Panc1 (cell line): Measurements from ENCODE around the gene FLRT1.

Source experiments
- POLR2AphosphoS5 ChIP-seq: IDR thresholded peaks from 2 replicates; pipeline ENCODE4 v1.6.1; 2012; ENCODE audit warnings: mild to moderate bottlenecking, low read depth, low read length, moderate library complexity
- SIN3A ChIP-seq: IDR thresholded peaks from 2 replicates; pipeline ENCODE4 v1.6.1; 2012; ENCODE audit warnings: low read depth, mild to moderate bottlenecking, low read length, moderate library complexity, borderline replicate concordance; ENCODE audit not compliant: insufficient read depth
- TCF7L2 ChIP-seq: IDR thresholded peaks from 2 replicates; pipeline ENCODE4 v1.6.1; 2011; ENCODE audit warnings: mild to moderate bottlenecking, low read depth, low read length, inconsistent platforms
- TF ChIP-seq, protein P1 (sequence below): fragments of 450-650 bp; IDR thresholded peaks from 2 replicates; pipeline ENCODE4 v1.5.1; 2017; ENCODE audit warnings: mild to moderate bottlenecking
- TF ChIP-seq, protein P2 (sequence below), 2 experiments: IDR thresholded peaks; 2 replicates each; pipeline ENCODE4 v1.6.1; 2011 to 2012; ENCODE audit warnings: low read depth in 2 of 2, control low read depth in 1 of 2, low read length in 1 of 2, mild to moderate bottlenecking in 1 of 2, moderate library complexity in 1 of 2; ENCODE audit not compliant: insufficient read depth in 1 of 2

DNA sequence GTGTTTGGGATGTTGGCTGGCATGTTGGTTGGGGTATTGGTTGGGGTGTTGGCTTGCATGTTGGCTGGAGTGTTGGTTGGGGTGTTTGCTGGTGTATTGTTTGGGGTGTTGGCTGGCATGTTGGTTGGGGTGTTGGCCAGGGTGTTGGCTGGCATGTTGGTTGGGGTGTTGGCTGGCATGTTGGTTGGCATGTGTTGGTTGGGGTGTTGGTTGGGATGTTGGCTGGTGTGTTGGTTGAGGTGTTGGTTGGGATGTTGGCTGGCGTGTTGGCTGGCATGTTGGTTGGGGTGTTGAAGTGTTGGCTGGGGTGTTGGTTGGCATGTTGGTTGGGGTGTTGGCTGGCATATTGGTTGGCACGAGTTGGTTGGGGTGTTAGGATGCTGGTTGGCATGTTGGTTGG, 24.9 kb upstream of the FLRT1 start:
- TF ChIP-seq, protein P1, sequence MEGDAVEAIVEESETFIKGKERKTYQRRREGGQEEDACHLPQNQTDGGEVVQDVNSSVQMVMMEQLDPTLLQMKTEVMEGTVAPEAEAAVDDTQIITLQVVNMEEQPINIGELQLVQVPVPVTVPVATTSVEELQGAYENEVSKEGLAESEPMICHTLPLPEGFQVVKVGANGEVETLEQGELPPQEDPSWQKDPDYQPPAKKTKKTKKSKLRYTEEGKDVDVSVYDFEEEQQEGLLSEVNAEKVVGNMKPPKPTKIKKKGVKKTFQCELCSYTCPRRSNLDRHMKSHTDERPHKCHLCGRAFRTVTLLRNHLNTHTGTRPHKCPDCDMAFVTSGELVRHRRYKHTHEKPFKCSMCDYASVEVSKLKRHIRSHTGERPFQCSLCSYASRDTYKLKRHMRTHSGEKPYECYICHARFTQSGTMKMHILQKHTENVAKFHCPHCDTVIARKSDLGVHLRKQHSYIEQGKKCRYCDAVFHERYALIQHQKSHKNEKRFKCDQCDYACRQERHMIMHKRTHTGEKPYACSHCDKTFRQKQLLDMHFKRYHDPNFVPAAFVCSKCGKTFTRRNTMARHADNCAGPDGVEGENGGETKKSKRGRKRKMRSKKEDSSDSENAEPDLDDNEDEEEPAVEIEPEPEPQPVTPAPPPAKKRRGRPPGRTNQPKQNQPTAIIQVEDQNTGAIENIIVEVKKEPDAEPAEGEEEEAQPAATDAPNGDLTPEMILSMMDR: no peak
- no peak for TF ChIP-seq POLR2AphosphoS5
- no peak for TF ChIP-seq SIN3A
- TF ChIP-seq, protein P2, sequence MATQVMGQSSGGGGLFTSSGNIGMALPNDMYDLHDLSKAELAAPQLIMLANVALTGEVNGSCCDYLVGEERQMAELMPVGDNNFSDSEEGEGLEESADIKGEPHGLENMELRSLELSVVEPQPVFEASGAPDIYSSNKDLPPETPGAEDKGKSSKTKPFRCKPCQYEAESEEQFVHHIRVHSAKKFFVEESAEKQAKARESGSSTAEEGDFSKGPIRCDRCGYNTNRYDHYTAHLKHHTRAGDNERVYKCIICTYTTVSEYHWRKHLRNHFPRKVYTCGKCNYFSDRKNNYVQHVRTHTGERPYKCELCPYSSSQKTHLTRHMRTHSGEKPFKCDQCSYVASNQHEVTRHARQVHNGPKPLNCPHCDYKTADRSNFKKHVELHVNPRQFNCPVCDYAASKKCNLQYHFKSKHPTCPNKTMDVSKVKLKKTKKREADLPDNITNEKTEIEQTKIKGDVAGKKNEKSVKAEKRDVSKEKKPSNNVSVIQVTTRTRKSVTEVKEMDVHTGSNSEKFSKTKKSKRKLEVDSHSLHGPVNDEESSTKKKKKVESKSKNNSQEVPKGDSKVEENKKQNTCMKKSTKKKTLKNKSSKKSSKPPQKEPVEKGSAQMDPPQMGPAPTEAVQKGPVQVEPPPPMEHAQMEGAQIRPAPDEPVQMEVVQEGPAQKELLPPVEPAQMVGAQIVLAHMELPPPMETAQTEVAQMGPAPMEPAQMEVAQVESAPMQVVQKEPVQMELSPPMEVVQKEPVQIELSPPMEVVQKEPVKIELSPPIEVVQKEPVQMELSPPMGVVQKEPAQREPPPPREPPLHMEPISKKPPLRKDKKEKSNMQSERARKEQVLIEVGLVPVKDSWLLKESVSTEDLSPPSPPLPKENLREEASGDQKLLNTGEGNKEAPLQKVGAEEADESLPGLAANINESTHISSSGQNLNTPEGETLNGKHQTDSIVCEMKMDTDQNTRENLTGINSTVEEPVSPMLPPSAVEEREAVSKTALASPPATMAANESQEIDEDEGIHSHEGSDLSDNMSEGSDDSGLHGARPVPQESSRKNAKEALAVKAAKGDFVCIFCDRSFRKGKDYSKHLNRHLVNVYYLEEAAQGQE (IDR thresholded peaks at IDR 0.05; ENCODE audit: insufficient read depth in 1 of 2, low read depth in 2 of 2, low read length in 1 of 2): no peak
- TF ChIP-seq TCF7L2: no peak
